DMS53 treated with DMSO at 0.1 percent for 48 hours (cell line): Measurements from ENCODE around the gene PHC2.

ENCODE experiments used
- DNase-seq: peaks from one replicate; lab custom pipeline; 2025; ENCODE audit not compliant: unreplicated experiment; lab: John Stamatoyannopoulos, UW

PHC2 gene

GRCh38 chr1:33455539-33456501, 24.9 kb upstream of the PHC2 start:
- peak; percentile 78 for DNase-seq

GRCh38 chr1:33454646-33455282, 23.9 kb upstream of the PHC2 start:
- DNase-seq = no peak

GRCh38 chr1:33446590-33446989, 15.7 kb upstream of the PHC2 start:
- no peak for DNase-seq

GRCh38 chr1:33445108-33445507, 14.2 kb upstream of the PHC2 start:
- no peak for DNase-seq

GRCh38 chr1:33443705-33444180, 12.8 kb upstream of the PHC2 start:
- DNase-seq = no peak

- DNase-seq = no peak
Observed at GRCh38 chr1:33443080-33443704, 12.3 kb upstream of the PHC2 start.

GRCh38 chr1:33442141-33442540, 11.2 kb upstream of the PHC2 start:
- DNase-seq = no peak

- DNase-seq = no peak
Observed at GRCh38 chr1:33441088-33441745, 10.3 kb upstream of the PHC2 start.

- DNase-seq = no peak
Observed at GRCh38 chr1:33439662-33440061, 8.8 kb upstream of the PHC2 start.

- no peak for DNase-seq
Observed at GRCh38 chr1:33438364-33439160, 7.7 kb upstream of the PHC2 start.

GRCh38 chr1:33436557-33437285, 5.8 kb upstream of the PHC2 start:
- DNase-seq = no peak

GRCh38 chr1:33435096-33435820, 4.4 kb upstream of the PHC2 start:
- no peak for DNase-seq

GRCh38 chr1:33434363-33434750, 3.5 kb upstream of the PHC2 start:
- no peak for DNase-seq

GRCh38 chr1:33433509-33434362, 2.8 kb upstream of the PHC2 start:
- peak; percentile 37 for DNase-seq

GRCh38 chr1:33429856-33430691, 821 bp downstream of the PHC2 start:
- no peak for DNase-seq

- no peak for DNase-seq
Observed at GRCh38 chr1:33429332-33429731, 1.6 kb downstream of the PHC2 start.

- no peak for DNase-seq
Observed at GRCh38 chr1:33428661-33429060, 2.2 kb downstream of the PHC2 start.
